ENCODE data around the gene ARAF. TPM values are rescaled to one million over a fixed set of nuclear protein-coding genes. Genes with fewer than 3 reads are reported as not detected.
A peak's percentile ranks its signal among the peaks of the same experiment; 100 is the strongest.
"Not testable (repeated sequence)": the region's sequence is repeated elsewhere in the genome, so short reads cannot be mapped to it uniquely, and the experiment has no call there.

ARAF gene
- total RNA-seq, 2 donors from 2014 or later = 84.7 to 87.1 TPM

- ATAC-seq = no peak
- Mint-ChIP-seq H3K27me3 (peaks cover 0 to 16% of the 10 kb centered on the region in 2 donors), H3K9me3 (no peaks in the 10 kb centered on the region), H3K27ac (no peak overlapping the region), H3K4me3 (no peak overlapping the region), H3K36me3 (no peaks in the 10 kb centered on the region), H3K4me1 (ENCODE audit: low read depth in 2 of 2) (peaks cover 22 to 28% of the 10 kb centered on the region in 2 donors)
- no peak for DNase-seq (ENCODE audit: low spot score)
These were observed 24.3 kb downstream of the ARAF start for GRCh38 chrX:47585273-47585672.

DNA sequence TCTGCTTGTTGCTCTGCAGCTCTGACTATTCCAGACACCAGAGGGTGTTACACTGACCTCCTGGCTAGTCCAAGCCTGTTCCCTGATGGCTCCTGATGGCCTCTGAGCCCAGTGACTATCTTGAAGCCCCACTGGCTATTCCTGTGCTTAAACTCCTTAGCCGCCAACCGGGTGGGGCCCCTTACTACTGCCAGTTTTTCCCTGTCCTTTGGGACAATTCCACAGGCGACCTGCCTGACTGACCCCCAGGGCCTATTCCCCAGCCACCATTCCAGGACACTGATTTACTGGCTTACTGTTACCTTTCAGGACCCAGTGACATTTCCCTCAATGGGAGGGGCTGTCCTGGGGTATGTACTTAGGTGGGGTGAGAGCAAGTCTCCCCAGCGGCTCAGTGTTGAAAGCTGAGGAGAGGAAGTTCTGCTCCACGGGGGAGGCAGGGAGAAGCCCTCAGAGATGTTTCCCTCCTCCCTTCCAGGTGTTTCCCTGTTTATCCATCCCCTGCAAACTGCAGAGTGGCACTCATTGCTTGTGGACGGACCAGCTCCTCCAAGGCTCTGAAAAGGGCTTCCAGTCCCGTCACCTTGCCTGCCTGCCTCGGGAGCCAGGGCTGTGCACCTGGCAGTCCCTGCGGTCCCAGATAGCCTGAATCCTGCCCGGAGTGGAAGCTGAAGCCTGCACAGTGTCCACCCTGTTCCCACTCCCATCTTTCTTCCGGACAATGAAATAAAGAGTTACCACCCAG, 25.2 kb downstream of the ARAF start:
- Mint-ChIP-seq H3K4me3 (no peak overlapping the region), H3K36me3 (no peaks in the 10 kb centered on the region), H3K9me3 (no peaks in the 10 kb centered on the region), H3K27me3 (peaks cover 0 to 18% of the 10 kb centered on the region in 2 donors), H3K27ac (no peak overlapping the region), H3K4me1 (ENCODE audit: low read depth in 2 of 2) (peaks cover 22 to 28% of the 10 kb centered on the region in 2 donors)
- DNase-seq (ENCODE audit: low spot score) (no peak), ATAC-seq (no peak)

GRCh38 chrX:47587091-47587891, 26.3 kb downstream of the ARAF start:
- H3K27ac Mint-ChIP-seq = no peak overlapping the region

GRCh38 chrX:47587906-47588735, 27.1 kb downstream of the ARAF start:
- Mint-ChIP-seq H3K4me1 (ENCODE audit: low read depth in 2 of 2) (peaks cover 8 to 12% of the 10 kb centered on the region in 2 donors), H3K36me3 (no peaks in the 10 kb centered on the region), H3K4me3 (no peak overlapping the region), H3K9me3 (no peaks in the 10 kb centered on the region), H3K27me3 (peaks cover 0 to 14% of the 10 kb centered on the region in 2 donors), H3K27ac (no peak overlapping the region)
- ATAC-seq = peak in 1 of 2 donors; percentile 8
- no peak for DNase-seq (ENCODE audit: low spot score)

More at GRCh38 chrX:47587091-47587891, 26.3 kb downstream of the ARAF start:
- peaks cover 13 to 19% of the 10 kb centered on the region in 2 donors for H3K4me1 Mint-ChIP-seq (ENCODE audit: low read depth in 2 of 2)
- H3K9me3 Mint-ChIP-seq = no peaks in the 10 kb centered on the region
- H3K36me3 Mint-ChIP-seq = no peaks in the 10 kb centered on the region
- ATAC-seq (no peak), DNase-seq (ENCODE audit: low spot score) (no peak)
- H3K27me3 Mint-ChIP-seq = peaks cover 0 to 14% of the 10 kb centered on the region in 2 donors
- H3K4me3 Mint-ChIP-seq = no peak overlapping the region

DNA sequence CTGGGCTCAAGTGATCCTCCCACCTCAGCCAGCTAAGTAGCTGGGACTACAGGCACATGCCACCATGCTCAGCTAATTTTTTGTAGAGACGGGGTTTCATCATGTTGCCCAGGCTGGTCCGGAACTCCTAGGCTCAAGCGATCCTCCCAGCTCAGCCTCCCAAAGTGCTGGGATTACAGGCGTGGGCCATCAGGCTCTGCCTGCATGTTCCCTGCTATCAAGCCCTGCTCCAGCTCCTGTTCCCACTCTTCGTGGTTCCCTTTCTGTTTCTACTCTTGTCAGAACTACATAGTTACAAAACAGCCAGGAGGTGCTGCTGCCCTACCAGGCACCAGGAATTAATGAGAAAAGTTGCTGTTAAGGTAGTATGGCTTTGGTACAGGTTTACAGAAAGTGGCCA, 30.0 kb downstream of the ARAF start:
- Mint-ChIP-seq H3K27me3 (peaks cover 0 to 4% of the 10 kb centered on the region in 2 donors), H3K4me1 (ENCODE audit: low read depth in 2 of 2) (peaks cover under 1 to 4% of the 10 kb centered on the region in 2 donors), H3K9me3 (no peaks in the 10 kb centered on the region), H3K4me3 (no peak overlapping the region), H3K27ac (no peak overlapping the region), H3K36me3 (no peaks in the 10 kb centered on the region)
- DNase-seq (ENCODE audit: low spot score) = no peak
- ATAC-seq = no peak

- DNase-seq (ENCODE audit: low spot score) = no peak
- H3K4me1 Mint-ChIP-seq (ENCODE audit: low read depth in 2 of 2) = peaks cover 2 to 9% of the 10 kb centered on the region in 2 donors
- ATAC-seq = no peak
- H3K4me3 Mint-ChIP-seq = no peak overlapping the region
- H3K36me3 Mint-ChIP-seq = peaks cover 12% of the 10 kb centered on the region
- H3K9me3 Mint-ChIP-seq = peaks cover 7% of the 10 kb centered on the region
- peaks cover 0 to 9% of the 10 kb centered on the region in 2 donors for H3K27me3 Mint-ChIP-seq
- no peak overlapping the region for H3K27ac Mint-ChIP-seq
These were observed 32.5 kb downstream of the ARAF start for GRCh38 chrX:47593522-47593921.

DNA sequence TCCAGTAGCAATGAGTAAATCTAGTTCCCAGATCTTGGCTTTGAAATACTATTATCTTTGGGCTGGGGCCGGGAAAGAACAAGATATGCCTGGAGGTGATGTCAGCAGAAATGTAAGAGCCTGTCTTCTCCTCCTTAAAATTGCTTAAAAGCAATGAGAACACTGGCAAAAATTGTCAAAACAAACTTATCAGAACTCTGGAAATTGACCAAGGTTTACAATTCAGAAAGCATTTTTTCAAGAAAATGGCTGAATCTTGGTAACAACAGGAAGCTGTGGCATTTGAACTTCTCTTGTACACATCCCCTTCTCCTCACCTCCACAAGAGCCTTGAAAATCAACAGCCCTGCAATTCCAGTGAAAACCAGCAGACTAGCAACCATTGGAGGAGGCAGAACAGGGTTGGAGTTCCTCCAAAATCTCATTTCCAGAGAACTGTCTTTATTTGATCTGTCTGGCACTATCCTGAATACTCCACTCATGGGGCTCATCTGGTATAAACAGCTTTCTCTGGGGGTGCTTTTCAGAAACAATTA, 34.8 kb downstream of the ARAF start:
- DNase-seq (ENCODE audit: low spot score) = no peak
- peak overlapping the region; percentile 30 for H3K4me3 Mint-ChIP-seq
- H3K9me3 Mint-ChIP-seq = peaks cover 7% of the 10 kb centered on the region
- peak overlapping the region in 1 of 2 donors; percentile 49 for H3K27ac Mint-ChIP-seq
- ATAC-seq = no peak
- H3K27me3 Mint-ChIP-seq = peaks cover 0 to 14% of the 10 kb centered on the region in 2 donors
- H3K36me3 Mint-ChIP-seq = peaks cover 12% of the 10 kb centered on the region
- H3K4me1 Mint-ChIP-seq (ENCODE audit: low read depth in 2 of 2) = peaks cover 2 to 9% of the 10 kb centered on the region in 2 donors

DNA sequence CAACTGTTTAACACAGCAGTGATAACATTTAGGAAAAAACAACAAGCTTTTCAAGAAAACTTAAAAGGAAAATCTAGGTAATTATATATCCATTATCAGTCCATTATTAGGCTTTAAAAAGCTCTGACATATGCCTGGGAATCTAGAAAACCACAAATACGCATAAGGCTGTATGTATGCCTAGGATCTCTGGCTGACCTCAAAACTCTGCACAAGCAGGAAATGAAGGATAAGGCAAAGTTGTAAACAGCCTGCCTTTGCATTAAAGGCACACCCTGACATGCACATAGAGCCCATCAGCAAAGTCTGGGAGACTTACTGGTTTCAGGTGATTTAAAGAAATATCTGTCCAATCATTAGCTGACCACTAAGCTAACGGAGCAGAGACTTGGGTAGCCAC, 35.3 kb downstream of the ARAF start:
- ATAC-seq (no peak), DNase-seq (ENCODE audit: low spot score) (no peak)
- Mint-ChIP-seq H3K27ac (peak overlapping the region in 1 of 2 donors; percentile 49), H3K27me3 (peaks cover 0 to 15% of the 10 kb centered on the region in 2 donors), H3K9me3 (peaks cover 7% of the 10 kb centered on the region), H3K4me3 (peak overlapping the region; percentile 30), H3K36me3 (peaks cover 12% of the 10 kb centered on the region), H3K4me1 (ENCODE audit: low read depth in 2 of 2) (peaks cover 2 to 9% of the 10 kb centered on the region in 2 donors)

- peaks cover 2 to 9% of the 10 kb centered on the region in 2 donors for H3K4me1 Mint-ChIP-seq (ENCODE audit: low read depth in 2 of 2)
- ATAC-seq = no peak
- H3K27ac Mint-ChIP-seq = no peak overlapping the region
- peaks cover 12% of the 10 kb centered on the region for H3K36me3 Mint-ChIP-seq
- no peak overlapping the region for H3K4me3 Mint-ChIP-seq
- H3K27me3 Mint-ChIP-seq = peaks cover 0 to 15% of the 10 kb centered on the region in 2 donors
- no peak for DNase-seq (ENCODE audit: low spot score)
- peaks cover 7% of the 10 kb centered on the region for H3K9me3 Mint-ChIP-seq
These were observed 36.2 kb downstream of the ARAF start for GRCh38 chrX:47597222-47597621.

GRCh38 chrX:47603125-47603524, 42.1 kb downstream of the ARAF start:
- H3K36me3 Mint-ChIP-seq; ATAC-seq; H3K4me1 Mint-ChIP-seq (ENCODE audit: low read depth in 2 of 2); H3K4me3 Mint-ChIP-seq; H3K9me3 Mint-ChIP-seq; H3K27ac Mint-ChIP-seq; DNase-seq (ENCODE audit: low spot score): not testable (repeated sequence)
- H3K27me3 Mint-ChIP-seq = peaks cover 0 to 20% of the 10 kb centered on the region in 2 donors

- Mint-ChIP-seq H3K36me3 (no peaks in the 10 kb centered on the region), H3K27me3 (peaks cover 0 to 21% of the 10 kb centered on the region in 2 donors), H3K9me3 (no peaks in the 10 kb centered on the region), H3K4me3 (no peak overlapping the region), H3K27ac (no peak overlapping the region), H3K4me1 (ENCODE audit: low read depth in 2 of 2) (peaks cover 0 to 5% of the 10 kb centered on the region in 2 donors)
- DNase-seq (ENCODE audit: low spot score) (no peak), ATAC-seq (no peak)
These were observed 44.0 kb downstream of the ARAF start for GRCh38 chrX:47605024-47605423.

DNA sequence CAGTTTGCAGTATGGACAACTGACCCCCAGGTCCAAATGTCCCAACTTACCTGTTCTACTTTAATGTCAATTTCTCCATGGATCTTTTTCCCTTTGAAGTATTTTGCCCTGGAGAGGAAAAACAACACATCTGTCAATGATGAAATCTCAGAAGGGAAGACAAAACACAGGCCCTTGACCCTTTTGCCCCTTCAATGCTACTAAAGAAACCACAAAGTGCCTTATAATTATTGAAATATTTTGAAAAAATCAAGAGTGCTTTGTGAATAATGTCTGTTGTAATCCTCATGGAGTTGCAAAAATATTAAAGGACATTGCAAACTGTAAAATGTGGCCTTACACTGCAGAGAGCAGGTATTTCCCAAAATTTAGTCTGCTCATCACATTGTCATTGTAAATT, 46.1 kb downstream of the ARAF start:
- no peaks in the 10 kb centered on the region for H3K9me3 Mint-ChIP-seq
- ATAC-seq = no peak
- no peaks in the 10 kb centered on the region for H3K36me3 Mint-ChIP-seq
- no peak for DNase-seq (ENCODE audit: low spot score)
- H3K27ac Mint-ChIP-seq = no peak overlapping the region
- peaks cover 0 to 5% of the 10 kb centered on the region in 2 donors for H3K4me1 Mint-ChIP-seq (ENCODE audit: low read depth in 2 of 2)
- H3K4me3 Mint-ChIP-seq = no peak overlapping the region
- peaks cover 0 to 17% of the 10 kb centered on the region in 2 donors for H3K27me3 Mint-ChIP-seq

DNA sequence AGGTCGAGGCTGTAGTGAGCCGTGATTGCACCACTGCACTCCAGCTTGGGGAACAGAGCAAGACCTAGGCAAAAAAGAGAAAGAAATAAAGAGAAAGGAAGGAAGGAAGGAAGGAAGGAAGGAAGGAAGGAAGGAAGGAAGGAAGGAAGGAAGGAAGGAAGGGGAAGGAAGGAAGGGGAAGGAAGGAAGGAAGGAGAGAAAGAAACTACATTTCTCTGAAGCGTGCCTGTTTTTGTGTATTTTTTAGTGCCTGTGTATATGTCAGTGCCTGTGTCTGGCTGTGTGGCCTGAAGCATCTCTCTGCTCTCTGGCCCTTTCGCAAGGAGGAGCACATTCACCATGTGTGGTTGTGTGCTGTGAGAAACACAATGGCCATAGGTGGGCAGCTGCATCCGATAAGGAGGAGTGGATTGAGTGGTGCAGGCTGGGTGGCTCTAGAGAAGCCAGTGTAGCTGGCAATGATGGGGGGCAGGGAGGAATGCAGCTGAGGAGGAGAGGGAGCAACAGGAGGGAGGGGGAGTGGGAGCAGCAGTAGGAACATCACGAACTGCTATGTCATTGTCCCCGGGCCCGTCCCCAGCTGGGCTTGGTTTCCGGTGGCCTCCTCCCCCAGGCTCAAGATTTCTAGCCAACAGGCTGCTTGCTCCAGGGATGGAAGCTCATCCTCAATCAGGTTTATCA, 47.3 kb downstream of the ARAF start:
- H3K27ac Mint-ChIP-seq = no peak overlapping the region
- H3K4me1 Mint-ChIP-seq (ENCODE audit: low read depth in 2 of 2) = peaks cover 0 to 5% of the 10 kb centered on the region in 2 donors
- H3K4me3 Mint-ChIP-seq = no peak overlapping the region
- no peaks in the 10 kb centered on the region for H3K36me3 Mint-ChIP-seq
- ATAC-seq (no peak), DNase-seq (ENCODE audit: low spot score) (no peak)
- no peaks in the 10 kb centered on the region for H3K9me3 Mint-ChIP-seq
- peaks cover 0 to 20% of the 10 kb centered on the region in 2 donors for H3K27me3 Mint-ChIP-seq
